GM19099 (cell line): ENCODE measurements around the gene OTOS.

ENCODE experiments used
- POLR2A ChIP-seq: IDR thresholded peaks from 3 replicates; pipeline ENCODE4 v1.6.1; 2011; ENCODE audit warnings: low read depth; ENCODE audit not compliant: insufficient read length; ENCODE audit errors: extremely low read depth

The OTOS gene

GRCh38 chr2:240140511-240140910 lies at the start of gene OTOS:
TSS of gene OTOS (minus strand) at chr2:240140658. CDS start at chr2:240140326, 332 bp downstream.
- no peak for TF ChIP-seq POLR2A

GRCh38 chr2:240189686-240190085 lies 49.2 kb upstream of the OTOS start:
- no peak for TF ChIP-seq POLR2A

- no peak for TF ChIP-seq POLR2A
Measured at GRCh38 chr2:240187989-240188590, 47.6 kb upstream of the OTOS start.

- TF ChIP-seq POLR2A = no peak
Measured at GRCh38 chr2:240186191-240186725, 45.8 kb upstream of the OTOS start.

- TF ChIP-seq POLR2A = no peak
Measured at GRCh38 chr2:240184656-240185055, 44.2 kb upstream of the OTOS start.

GRCh38 chr2:240183875-240184590 lies 43.6 kb upstream of the OTOS start:
- no peak for TF ChIP-seq POLR2A

- TF ChIP-seq POLR2A = no peak
Measured at GRCh38 chr2:240183006-240183874, 42.8 kb upstream of the OTOS start.

GRCh38 chr2:240182476-240182875 lies 42.0 kb upstream of the OTOS start:
- no peak for TF ChIP-seq POLR2A

- no peak for TF ChIP-seq POLR2A
Measured at GRCh38 chr2:240182001-240182400, 41.5 kb upstream of the OTOS start.

GRCh38 chr2:240179941-240180666 lies 39.6 kb upstream of the OTOS start:
- no peak for TF ChIP-seq POLR2A

GRCh38 chr2:240179186-240179815 lies 38.8 kb upstream of the OTOS start:
- TF ChIP-seq POLR2A = no peak

- no peak for TF ChIP-seq POLR2A
Measured at GRCh38 chr2:240178564-240178963, 38.1 kb upstream of the OTOS start.

GRCh38 chr2:240174496-240174895 lies 34.0 kb upstream of the OTOS start:
- no peak for TF ChIP-seq POLR2A
